Activated T-helper 1 cell treated with anti-CD3 and anti-CD28 coated beads, Interleukin-12 subunit alpha, Interleukin-12 subunit beta, Interleukin-2, Interleukin-4 antibody, amounts not matched to agents 30 ng/mL and 10 ng/mL and 1 ng/mL, durations not matched to agents 14 hours and 24 hours and 36 hours (primary cell): Measurements from ENCODE around the gene EPHA7. TPM values are rescaled to one million over a fixed set of nuclear protein-coding genes. Genes with fewer than 3 reads are reported as not detected.

ENCODE experiments used
- DNase-seq: peaks from one replicate; pipeline ENCODE4 v3.0.0; 2021; ENCODE audit warnings: low spot score
- H3K27ac Mint-ChIP-seq: one replicate; pipeline ENCODE4 v1.8.0; 2021; ENCODE audit warnings: mild to moderate bottlenecking, mixed read lengths
- H3K27me3 Mint-ChIP-seq: one replicate; pipeline ENCODE4 v1.8.0; 2022; ENCODE audit warnings: mild to moderate bottlenecking, moderate library complexity, mixed read lengths; ENCODE audit not compliant: insufficient read depth
- H3K36me3 Mint-ChIP-seq: one replicate; pipeline ENCODE4 v1.8.0; 2021; ENCODE audit warnings: low read depth, mixed read lengths
- H3K4me1 Mint-ChIP-seq: one replicate; pipeline ENCODE4 v1.8.0; 2021; ENCODE audit warnings: low read depth, mixed read lengths
- H3K4me3 Mint-ChIP-seq: one replicate; pipeline ENCODE4 v1.8.0; 2021; ENCODE audit warnings: mild to moderate bottlenecking, moderate library complexity, mixed read lengths
- H3K9me3 Mint-ChIP-seq: one replicate; pipeline ENCODE4 v1.8.0; 2021; ENCODE audit warnings: mixed read lengths
- intact Hi-C: fragments of 100-400 bp; cut with micrococcal nuclease; formaldehyde crosslinking; loops from one replicate; pipeline ENCODE4 v1.15.1; 2024
- total RNA-seq: library from RNA; stranded (reverse); gene quantifications from 2 replicates; pipeline ENCODE4 v1.2.3, GENCODE V29; 2022

The EPHA7 gene
- total RNA-seq, 1 donor from 2014 or later: not detected

DNA sequence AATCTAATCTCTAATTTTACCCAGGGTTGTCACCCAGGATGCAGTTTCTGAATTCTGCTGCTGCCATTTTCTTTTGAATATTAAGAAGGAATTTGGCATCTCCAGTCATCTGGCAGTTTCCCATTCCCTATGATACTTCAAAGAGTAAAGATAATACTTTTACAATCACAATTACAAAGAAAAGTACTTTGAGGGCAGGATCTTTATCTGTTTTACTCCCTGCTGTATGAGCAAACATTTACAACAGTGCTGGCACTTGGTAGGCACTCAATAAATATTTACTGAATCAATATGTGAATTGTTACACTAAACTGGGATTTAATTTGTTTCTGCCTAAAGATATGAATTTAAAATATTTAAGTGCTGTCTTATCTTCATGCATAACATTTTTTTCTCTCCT is 224.9 kb downstream of the EPHA7 start:
- Mint-ChIP-seq H3K9me3 (no peaks in the 10 kb centered on the region), H3K27ac (no peak overlapping the region), H3K36me3 (no peaks in the 10 kb centered on the region), H3K27me3 (no peaks in the 10 kb centered on the region), H3K4me1 (no peaks in the 10 kb centered on the region), H3K4me3 (no peak overlapping the region)
- intact Hi-C loops: no loop called here
- no peak for DNase-seq

GRCh38 chr6:93193868-93194267 is 225.5 kb downstream of the EPHA7 start:
- no peak overlapping the region for H3K27ac Mint-ChIP-seq
- intact Hi-C loops: no loop called here
- H3K36me3 Mint-ChIP-seq: no peaks in the 10 kb centered on the region
- H3K27me3 Mint-ChIP-seq: no peaks in the 10 kb centered on the region
- DNase-seq: no peak
- H3K9me3 Mint-ChIP-seq: no peaks in the 10 kb centered on the region
- H3K4me3 Mint-ChIP-seq: no peak overlapping the region
- no peaks in the 10 kb centered on the region for H3K4me1 Mint-ChIP-seq
